ENCODE results near the gene ERBB3.
A peak's percentile ranks its signal among the peaks of the same experiment; 100 is the strongest.

The ERBB3 gene

GRCh38 chr12:56129942-56130495 lies 50.1 kb downstream of the ERBB3 start:
- H3K36me3 Mint-ChIP-seq, result peaks cover 41% of the 10 kb centered on the region
- H3K4me3 Mint-ChIP-seq, result peak overlapping the region; percentile 100
- H3K9me3 Mint-ChIP-seq, result no peaks in the 10 kb centered on the region
- peaks cover 68% of the 10 kb centered on the region for H3K4me1 Mint-ChIP-seq
- H3K27ac Mint-ChIP-seq, result peak overlapping the region; percentile 93
- no peak for ATAC-seq
- H3K27me3 Mint-ChIP-seq, result no peaks in the 10 kb centered on the region

DNA sequence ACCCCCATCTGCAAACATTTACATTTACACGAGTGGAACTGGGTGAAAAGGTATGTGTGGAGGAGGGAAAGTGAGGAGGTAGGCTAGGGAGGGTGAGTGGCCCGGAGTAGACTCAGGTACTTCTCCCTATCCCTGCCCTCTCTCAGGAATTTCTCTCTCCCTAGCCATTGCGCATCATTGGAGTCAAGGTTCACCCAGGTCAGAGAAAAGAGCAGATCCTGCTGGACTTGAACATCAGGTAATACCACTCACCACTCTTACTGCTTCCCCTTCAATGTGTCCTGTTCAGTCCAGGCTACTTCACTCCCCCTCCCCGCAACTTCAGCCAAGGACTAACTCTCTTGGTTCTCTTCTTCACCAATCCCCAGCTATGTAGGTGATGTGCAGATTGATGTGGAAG lies 50.9 kb downstream of the ERBB3 start:
- peaks cover 66% of the 10 kb centered on the region for H3K4me1 Mint-ChIP-seq
- no peak for ATAC-seq
- H3K9me3 Mint-ChIP-seq, result no peaks in the 10 kb centered on the region
- H3K27me3 Mint-ChIP-seq, result no peaks in the 10 kb centered on the region
- peaks cover 44% of the 10 kb centered on the region for H3K36me3 Mint-ChIP-seq
- H3K27ac Mint-ChIP-seq, result peak overlapping the region; percentile 93
- no peak overlapping the region for H3K4me3 Mint-ChIP-seq

GRCh38 chr12:56134897-56135296 lies 54.9 kb downstream of the ERBB3 start:
- Mint-ChIP-seq H3K36me3 (peaks cover 81% of the 10 kb centered on the region), H3K9me3 (no peaks in the 10 kb centered on the region), H3K27ac (peak overlapping the region; percentile 53), H3K4me3 (no peak overlapping the region), H3K4me1 (peaks cover 28% of the 10 kb centered on the region), H3K27me3 (no peaks in the 10 kb centered on the region)
- ATAC-seq, result no peak

- Mint-ChIP-seq H3K27me3 (no peaks in the 10 kb centered on the region), H3K4me1 (peaks cover 10% of the 10 kb centered on the region), H3K36me3 (peaks cover 85% of the 10 kb centered on the region), H3K4me3 (no peak overlapping the region), H3K27ac (no peak overlapping the region), H3K9me3 (no peaks in the 10 kb centered on the region)
- ATAC-seq, result no peak
These were observed 58.0 kb downstream of the ERBB3 start for GRCh38 chr12:56137853-56138571.

- H3K4me1 Mint-ChIP-seq, result peaks cover 14% of the 10 kb centered on the region
- no peaks in the 10 kb centered on the region for H3K27me3 Mint-ChIP-seq
- H3K9me3 Mint-ChIP-seq, result no peaks in the 10 kb centered on the region
- ATAC-seq, result no peak
- no peak overlapping the region for H3K4me3 Mint-ChIP-seq
- peak overlapping the region; percentile 47 for H3K27ac Mint-ChIP-seq
- peaks cover 79% of the 10 kb centered on the region for H3K36me3 Mint-ChIP-seq
These were observed 62.2 kb downstream of the ERBB3 start for GRCh38 chr12:56141946-56142784.

- Mint-ChIP-seq H3K4me3 (no peak overlapping the region), H3K9me3 (no peaks in the 10 kb centered on the region), H3K36me3 (peaks cover 71% of the 10 kb centered on the region), H3K27ac (peak overlapping the region; percentile 47), H3K27me3 (no peaks in the 10 kb centered on the region), H3K4me1 (peaks cover 14% of the 10 kb centered on the region)
- ATAC-seq, result no peak
These were observed 63.3 kb downstream of the ERBB3 start for GRCh38 chr12:56143217-56143616.

DNA sequence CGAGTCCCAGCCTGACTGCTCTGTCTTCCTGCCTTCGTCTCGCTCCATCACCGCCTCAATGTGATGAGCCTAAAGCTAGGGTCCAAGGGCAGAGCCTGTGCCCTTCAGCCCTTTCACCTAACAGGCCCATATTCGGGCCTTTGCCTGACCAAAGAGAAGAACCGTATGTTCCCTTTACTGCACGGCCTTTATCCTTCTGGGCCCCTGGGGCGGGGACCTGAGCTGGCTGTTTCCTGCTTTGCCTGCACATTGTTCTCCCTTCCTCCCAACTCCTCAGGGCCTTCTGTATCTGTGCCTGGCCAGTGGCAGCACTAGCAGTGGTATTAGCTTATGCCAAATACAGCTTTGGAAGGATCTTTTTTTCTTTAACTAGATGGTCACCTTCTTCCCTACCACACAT lies 63.9 kb downstream of the ERBB3 start:
- Mint-ChIP-seq H3K4me1 (peaks cover 14% of the 10 kb centered on the region), H3K9me3 (no peaks in the 10 kb centered on the region), H3K36me3 (peaks cover 64% of the 10 kb centered on the region), H3K4me3 (no peak overlapping the region), H3K27ac (peak overlapping the region; percentile 10), H3K27me3 (no peaks in the 10 kb centered on the region)
- no peak for ATAC-seq

- peaks cover 14% of the 10 kb centered on the region for H3K4me1 Mint-ChIP-seq
- H3K27ac Mint-ChIP-seq, result no peak overlapping the region
- H3K27me3 Mint-ChIP-seq, result no peaks in the 10 kb centered on the region
- no peaks in the 10 kb centered on the region for H3K9me3 Mint-ChIP-seq
- ATAC-seq, result no peak
- peaks cover 52% of the 10 kb centered on the region for H3K36me3 Mint-ChIP-seq
- no peak overlapping the region for H3K4me3 Mint-ChIP-seq
These were observed 65.3 kb downstream of the ERBB3 start for GRCh38 chr12:56145217-56145616.

DNA sequence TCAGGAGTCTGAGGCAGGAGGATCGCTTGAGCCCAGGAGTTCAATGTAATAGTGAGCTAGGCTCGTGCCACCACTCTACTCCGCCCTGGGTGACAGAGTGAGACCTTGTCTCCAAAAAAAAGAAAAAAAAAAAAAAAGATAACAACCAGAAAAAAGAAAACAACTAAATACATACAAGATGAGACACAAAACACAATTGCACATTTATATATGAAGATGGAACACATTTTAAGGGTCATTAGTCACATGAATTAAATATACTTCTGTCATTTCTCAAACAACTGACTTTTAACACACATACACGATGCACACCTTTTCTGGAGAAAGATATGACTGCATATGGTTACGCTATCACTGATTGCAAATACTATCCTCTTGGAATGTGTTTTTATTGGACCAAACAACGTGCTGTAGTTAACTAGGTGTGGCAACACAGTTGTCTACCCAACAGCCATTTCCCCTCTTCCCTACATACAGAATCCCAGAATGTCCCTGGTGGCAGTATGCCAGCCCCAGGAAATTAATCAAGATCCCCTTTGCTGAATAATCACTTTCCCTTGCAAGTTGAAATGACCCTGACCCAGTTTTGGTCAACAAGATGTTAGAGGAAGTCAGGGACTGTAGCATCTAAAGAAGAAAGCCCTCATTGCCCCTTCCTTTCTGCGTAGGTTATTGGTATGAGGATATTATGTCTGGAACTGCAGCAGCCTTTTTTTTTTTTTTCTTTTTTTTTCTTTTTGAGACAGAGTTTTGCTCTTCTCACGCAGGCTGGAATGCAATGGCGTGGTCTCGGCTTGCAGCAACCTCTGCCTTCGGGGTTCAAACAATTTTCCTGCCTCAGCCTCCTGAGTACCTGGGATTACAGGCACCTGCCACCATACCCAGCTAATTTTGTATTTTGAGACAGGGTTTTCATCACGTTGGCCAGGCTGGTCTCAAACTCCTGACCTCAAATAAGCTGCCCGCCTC lies 66.8 kb downstream of the ERBB3 start:
- Mint-ChIP-seq H3K27me3 (no peaks in the 10 kb centered on the region), H3K9me3 (no peaks in the 10 kb centered on the region), H3K4me3 (no peak overlapping the region), H3K27ac (no peak overlapping the region), H3K4me1 (peaks cover 28% of the 10 kb centered on the region), H3K36me3 (peaks cover 37% of the 10 kb centered on the region)
- ATAC-seq, result no peak

DNA sequence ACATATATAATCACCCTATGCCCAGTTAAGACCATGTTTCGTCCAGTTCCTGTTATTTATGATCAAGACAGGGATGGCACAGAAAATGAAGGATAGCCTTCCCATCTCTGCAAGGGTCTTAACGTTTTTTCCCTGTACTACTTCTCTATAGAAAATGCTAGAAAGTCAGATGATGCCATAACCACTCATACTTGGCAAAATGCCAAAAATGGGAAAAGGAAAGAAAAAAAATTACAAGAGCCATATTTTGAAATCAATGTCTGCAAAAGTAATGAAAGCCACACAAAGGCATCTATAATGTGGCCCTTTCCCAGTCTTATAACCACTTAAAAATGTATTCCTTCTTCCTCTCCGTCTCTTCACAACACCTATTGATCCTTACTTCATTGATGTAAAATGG lies 70.6 kb downstream of the ERBB3 start:
- no peak for ATAC-seq
- peak overlapping the region; percentile 97 for H3K27ac Mint-ChIP-seq
- no peaks in the 10 kb centered on the region for H3K9me3 Mint-ChIP-seq
- peaks cover 43% of the 10 kb centered on the region for H3K4me1 Mint-ChIP-seq
- peaks cover 9% of the 10 kb centered on the region for H3K36me3 Mint-ChIP-seq
- H3K4me3 Mint-ChIP-seq, result no peak overlapping the region
- H3K27me3 Mint-ChIP-seq, result no peaks in the 10 kb centered on the region

DNA sequence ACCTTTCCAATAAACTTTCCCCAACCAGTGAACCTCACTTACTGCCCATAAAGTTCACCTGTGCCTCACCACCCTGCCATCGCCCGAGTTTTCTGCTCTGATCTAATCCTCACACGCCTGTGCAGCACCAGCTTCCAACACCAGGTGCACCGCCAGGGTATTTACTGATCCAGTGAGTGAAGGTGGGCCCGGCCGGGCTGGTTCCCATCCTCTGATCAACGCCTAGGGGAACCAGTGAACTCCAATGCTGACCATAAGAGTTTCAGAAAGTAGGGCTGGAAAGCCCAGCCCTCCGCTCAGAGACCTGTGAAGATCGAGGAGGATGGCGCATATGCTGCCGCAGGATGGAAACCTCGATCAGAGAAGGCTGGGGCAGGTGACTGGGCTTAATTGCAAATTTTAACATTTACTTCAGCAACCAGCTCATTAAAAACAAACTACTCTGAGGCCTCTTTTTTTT lies 71.7 kb downstream of the ERBB3 start:
- peaks cover 46% of the 10 kb centered on the region for H3K4me1 Mint-ChIP-seq
- peaks cover 10% of the 10 kb centered on the region for H3K36me3 Mint-ChIP-seq
- peak overlapping the region; percentile 92 for H3K4me3 Mint-ChIP-seq
- no peaks in the 10 kb centered on the region for H3K9me3 Mint-ChIP-seq
- ATAC-seq, result peak; percentile 84
- no peaks in the 10 kb centered on the region for H3K27me3 Mint-ChIP-seq
- H3K27ac Mint-ChIP-seq, result peak overlapping the region; percentile 97

- Mint-ChIP-seq H3K4me3 (peak within 1 kb of the TSS; percentile 92), H3K4me1 (peaks cover 49% of the 10 kb centered on the region)
These were observed 72.3 kb downstream of the ERBB3 start, which contains the start of gene MYL6B for GRCh38 chr12:56152132-56152755. MYL6B (plus strand) TSS chr12:56152587; CDS start chr12:56153919, 1,332 bp downstream.

More at GRCh38 chr12:56152132-56152755, 72.3 kb downstream of the ERBB3 start, which contains the start of gene MYL6B:
- H3K27me3 Mint-ChIP-seq, result no peaks in the 10 kb centered on the region
- ATAC-seq, result peak; percentile 94
- H3K9me3 Mint-ChIP-seq, result no peaks in the 10 kb centered on the region
- peaks cover 10% of the 10 kb centered on the region for H3K36me3 Mint-ChIP-seq
- peak within 1 kb of the TSS; percentile 97 for H3K27ac Mint-ChIP-seq

All from stimulated activated memory B cell treated with anti-CD40 and anti-IgM and Interleukin-4, amounts not matched to agents 10 μg/mL and 1 μg/mL and 100 μg/mL, for 72 hours (primary cell).